Prostate gland (tissue), 2 donors: ENCODE results near the gene POLE.

Experiments
- CTCF ChIP-seq, 4 experiments: fragments of 200-600 bp in 2 of 4; fragments of 450-650 bp in 2 of 4; sonication (generic) in 2 of 4; IDR thresholded peaks; 1 replicate in 3 of 4; 2 replicates in 1 of 4; pipeline ENCODE4 v1.5.1; 2016 to 2019; ENCODE audit warnings: antibody characterized with exemption in 4 of 4, mild to moderate bottlenecking in 2 of 4, moderate library complexity in 2 of 4
- POLR2AphosphoS5 ChIP-seq: sonication (generic); formaldehyde crosslinking; IDR thresholded peaks from one replicate; pipeline ENCODE4 v1.6.1; 2017; ENCODE audit warnings: antibody characterized with exemption

- no peak for TF ChIP-seq CTCF (IDR thresholded peaks at IDR 0.05)
- no peak for TF ChIP-seq POLR2AphosphoS5
Observed at GRCh38 chr12:132591107-132591935, 95.8 kb downstream of the POLE start.
